Liver (tissue), 9 donors: ENCODE measurements around the gene TRPV4. TPM values are rescaled to one million over a fixed set of nuclear protein-coding genes. Genes with fewer than 3 reads are reported as not detected.

Experiments used
- DNase-seq: peaks from one replicate; pipeline ENCODE4 v3.0.0-alpha.2; 2017; ENCODE audit warnings: low spot score
- H3K27ac ChIP-seq, 2 donors: one replicate each; pipeline ENCODE4 v1.7.0; 2013; ENCODE audit warnings: inconsistent platforms in 2 of 2, low read length in 2 of 2, control low read depth in 1 of 2, low read depth in 1 of 2, mild to moderate bottlenecking in 1 of 2
- H3K27me3 ChIP-seq, 4 donors: one replicate each; pipeline versions ENCODE4 v1.6.1 to v1.7.0; 2013; ENCODE audit warnings: low read length in 3 of 4, inconsistent platforms in 1 of 4, mild to moderate bottlenecking in 1 of 4, moderate library complexity in 1 of 4; ENCODE audit not compliant: control insufficient read depth in 4 of 4, insufficient read depth in 4 of 4
- H3K36me3 ChIP-seq, 4 donors: one replicate each; pipeline versions ENCODE4 v1.6.1 to v1.7.0; 2013; ENCODE audit warnings: low read length in 3 of 4, mild to moderate bottlenecking in 3 of 4, low read depth in 1 of 4, moderate library complexity in 1 of 4; ENCODE audit not compliant: control insufficient read depth in 4 of 4, insufficient read depth in 3 of 4
- H3K4me1 ChIP-seq, 4 donors: one replicate each; pipeline versions ENCODE4 v1.6.1 to v1.7.0; 2013; ENCODE audit warnings: low read length in 3 of 4, mild to moderate bottlenecking in 3 of 4, moderate library complexity in 1 of 4; ENCODE audit not compliant: control insufficient read depth in 4 of 4, insufficient read depth in 4 of 4
- H3K4me3 ChIP-seq, 3 donors: one replicate each; pipeline versions ENCODE4 v1.6.1 to v1.7.0; 2013; ENCODE audit warnings: low read length in 3 of 3, control low read depth in 1 of 3, low read depth in 1 of 3, mild to moderate bottlenecking in 1 of 3
- H3K9ac ChIP-seq, 2 donors: one replicate each; pipeline ENCODE4 v1.7.0; 2013; ENCODE audit warnings: low read length in 2 of 2, mild to moderate bottlenecking in 2 of 2, moderate library complexity in 2 of 2, control low read depth in 1 of 2, low read depth in 1 of 2
- H3K9me3 ChIP-seq, 4 donors: one replicate each; pipeline versions ENCODE4 v1.6.1 to v1.7.0; 2013; ENCODE audit warnings: low read length in 3 of 4; ENCODE audit not compliant: control insufficient read depth in 4 of 4
- ATF3 ChIP-seq: IDR thresholded peaks from 2 replicates; pipeline ENCODE4 v1.6.1; 2016; ENCODE audit warnings: antibody characterized with exemption
- CTCF ChIP-seq: fragments of 150-350 bp; IDR thresholded peaks from 2 replicates; pipeline ENCODE4 v1.5.1; 2017; ENCODE audit warnings: improper control_type of control experiment, low read depth, low read length; ENCODE audit not compliant: missing input control
- EGR1 ChIP-seq, 2 donors: IDR thresholded peaks; 2 replicates each; pipeline ENCODE4 v1.6.1; 2016 to 2018; ENCODE audit warnings: antibody characterized with exemption in 2 of 2, low read depth in 2 of 2
- FOXA1 ChIP-seq: IDR thresholded peaks from 2 replicates; pipeline ENCODE4 v1.6.1; 2016; ENCODE audit warnings: antibody characterized with exemption
- FOXA2 ChIP-seq: IDR thresholded peaks from 2 replicates; pipeline ENCODE4 v1.6.1; 2016; ENCODE audit warnings: antibody characterized with exemption
- GABPA ChIP-seq, 2 donors: IDR thresholded peaks in 1 of 2; conservative IDR thresholded peaks in 1 of 2; 2 replicates each; pipeline ENCODE4 v1.6.1; 2016; ENCODE audit warnings: antibody characterized with exemption in 2 of 2, mild to moderate bottlenecking in 1 of 2, moderate library complexity in 1 of 2
- HNF4A ChIP-seq, 2 donors: conservative IDR thresholded peaks; 2 replicates each; pipeline ENCODE4 v1.6.1; 2016; ENCODE audit warnings: antibody characterized with exemption in 2 of 2, mild to moderate bottlenecking in 2 of 2
- HNF4G ChIP-seq: IDR thresholded peaks from 2 replicates; pipeline ENCODE4 v1.6.1; 2016; ENCODE audit warnings: antibody characterized with exemption
- JUND ChIP-seq, 2 donors: IDR thresholded peaks; 2 replicates each; pipeline ENCODE4 v1.6.1; 2016; ENCODE audit warnings: antibody characterized with exemption in 2 of 2
- MAX ChIP-seq: IDR thresholded peaks from 2 replicates; pipeline ENCODE4 v1.6.1; 2016; ENCODE audit warnings: antibody characterized with exemption
- RAD21 ChIP-seq, 2 donors: IDR thresholded peaks; 2 replicates each; pipeline ENCODE4 v1.6.1; 2016; ENCODE audit warnings: antibody characterized with exemption in 2 of 2, mild to moderate bottlenecking in 2 of 2
- RXRA ChIP-seq, 2 donors: IDR thresholded peaks; 2 replicates each; pipeline ENCODE4 v1.6.1; 2017 to 2018; ENCODE audit warnings: antibody characterized with exemption in 2 of 2, mild to moderate bottlenecking in 1 of 2
- SP1 ChIP-seq: IDR thresholded peaks from 2 replicates; pipeline ENCODE4 v1.6.1; 2018; ENCODE audit warnings: antibody characterized with exemption, mild to moderate bottlenecking
- TAF1 ChIP-seq: conservative IDR thresholded peaks from 2 replicates; pipeline ENCODE4 v1.6.1; 2016; ENCODE audit warnings: antibody characterized with exemption, mild to moderate bottlenecking
- YY1 ChIP-seq: IDR thresholded peaks from 2 replicates; pipeline ENCODE4 v1.6.1; 2016; ENCODE audit warnings: antibody characterized with exemption, mild to moderate bottlenecking
- WGBS: extraction: QIAGEN DNeasy Blood & Tissue Kit; methylation state at CpG from one replicate; pipeline ENCODE4 v1.1.7; 2013; 5-methylcytosine and 5-hydroxymethylcytosine counted together
- polyA plus RNA-seq, 2 donors: library from polyadenylated mRNA; stranded (reverse) in 1 of 2; unstranded in 1 of 2; fragments of 200-250 nt in 1 of 2; fragments of >200 nt in 1 of 2; fragmentation: Nextera tagmentation in 1 of 2; extraction: Ambion mirVana in 1 of 2; gene quantifications; one replicate each; pipeline versions ENCODE4 v1.2.1 to v1.2.3, GENCODE V29; 2013 to 2015
- total RNA-seq, 2 donors: library from RNA; depleted of rRNA; stranded (reverse); fragments of >200 nt; gene quantifications; one replicate each; pipeline ENCODE4 v1.2.3, GENCODE V29; 2014
- TF ChIP-seq, protein P1 (sequence below): IDR thresholded peaks from 2 replicates; pipeline ENCODE4 v1.6.1; 2016; ENCODE audit warnings: antibody characterized with exemption
- donor health status: healthy.
- donor health status: healthy.
- donor health status: healthy.
- donor health status: healthy.
- donor health status: healthy.

TRPV4 gene
- total and polyA plus RNA-seq, 4 donors = 1.3 to 9.6 (median 3.9) TPM

- H3K9me3 ChIP-seq = no peaks in the 10 kb centered on the region
- H3K36me3 ChIP-seq = no peaks in the 10 kb centered on the region
- no peaks in the 10 kb centered on the region for H3K27me3 ChIP-seq
- H3K4me3 ChIP-seq = no peak overlapping the region
- DNase-seq = peak; percentile 94
- peaks cover 0 to 10% (median 5%) of the 10 kb centered on the region in 4 donors for H3K4me1 ChIP-seq
- 9% methylated on average over 30 of the region's 30 CpGs for WGBS
- no peak overlapping the region for H3K27ac ChIP-seq
- peak overlapping the region; percentile 2 to 26 for H3K9ac ChIP-seq
- TF ChIP-seq FOXA2 (no peak), RXRA (IDR thresholded peaks at IDR 0.05) (peak; percentile 25 to 82), SP1 (peak; percentile 14), RAD21 (IDR thresholded peaks at IDR 0.05) (peak; percentile 96 to 98), CTCF (peak; percentile 97), MAX (no peak), HNF4A (conservative IDR thresholded peaks at IDR 0.05) (peak in 1 of 2 donors; percentile 10)
These were observed 12.0 kb upstream of the TRPV4 start for GRCh38 chr12:109844983-109845823.

GRCh38 chr12:109844091-109844490, 10.9 kb upstream of the TRPV4 start:
- Histone ChIP-seq H3K27me3 (no peaks in the 10 kb centered on the region), H3K4me1 (peaks cover 0 to 10% (median 5%) of the 10 kb centered on the region in 4 donors), H3K9ac (no peak overlapping the region), H3K36me3 (no peaks in the 10 kb centered on the region), H3K4me3 (no peak overlapping the region), H3K9me3 (no peaks in the 10 kb centered on the region), H3K27ac (no peak overlapping the region)
- DNase-seq = no peak
- TF ChIP-seq RAD21 (IDR thresholded peaks at IDR 0.05) = no peak
- TF ChIP-seq YY1 = peak; percentile 30
- WGBS = 67% methylated on average over 5 of the region's 5 CpGs

DNA sequence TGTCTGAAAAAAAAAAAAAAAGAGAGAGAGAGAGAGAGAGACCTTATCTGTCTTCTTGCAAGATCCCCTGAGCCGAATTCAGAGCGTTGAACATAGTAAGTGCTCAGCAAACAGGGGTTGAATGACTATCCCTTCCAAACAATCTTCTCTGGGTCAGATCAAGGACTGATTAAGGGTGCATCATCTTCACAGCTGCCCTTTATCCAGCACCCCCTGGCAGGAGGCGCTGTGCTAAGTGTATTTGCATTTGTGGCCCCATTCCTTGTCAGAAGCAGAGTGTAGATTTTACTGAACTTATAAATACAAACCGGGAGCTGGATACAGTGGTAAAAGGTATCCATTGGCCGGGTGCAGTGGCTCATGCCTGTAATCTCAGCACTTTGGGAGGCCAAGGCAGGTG, 8.8 kb upstream of the TRPV4 start:
- no peak overlapping the region for H3K9ac ChIP-seq
- H3K27ac ChIP-seq = no peak overlapping the region
- peaks cover 0 to 10% (median 5%) of the 10 kb centered on the region in 4 donors for H3K4me1 ChIP-seq
- H3K36me3 ChIP-seq = no peaks in the 10 kb centered on the region
- H3K9me3 ChIP-seq = no peaks in the 10 kb centered on the region
- H3K27me3 ChIP-seq = no peaks in the 10 kb centered on the region
- 88% methylated on average over 5 of the region's 5 CpGs for WGBS
- TF ChIP-seq FOXA2 (no peak), YY1 (no peak), TAF1 (no peak), RAD21 (IDR thresholded peaks at IDR 0.05) (no peak), FOXA1 (no peak), RXRA (IDR thresholded peaks at IDR 0.05) (no peak)
- no peak overlapping the region for H3K4me3 ChIP-seq
- DNase-seq = no peak

DNA sequence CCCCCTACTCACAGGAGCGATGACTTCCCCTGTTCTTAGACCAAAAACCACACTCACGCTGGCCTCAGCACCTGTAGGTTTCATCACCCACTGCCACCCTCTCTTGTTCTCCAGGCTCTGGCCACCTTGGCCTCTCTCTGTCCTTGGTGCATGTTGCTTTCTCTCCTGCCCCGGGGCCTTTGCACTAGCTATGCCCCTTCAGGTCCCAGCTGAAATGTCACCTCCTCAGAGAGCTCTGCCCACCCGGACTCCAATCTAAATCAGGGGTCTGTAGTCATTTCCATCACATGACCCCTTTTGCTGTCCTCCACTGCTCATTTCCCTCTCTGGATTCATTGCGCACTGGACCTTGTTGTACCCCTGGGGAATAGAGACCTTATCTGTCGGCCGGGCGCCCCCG, 8.2 kb upstream of the TRPV4 start:
- Histone ChIP-seq H3K27ac (no peak overlapping the region), H3K4me1 (peaks cover 0 to 10% (median 5%) of the 10 kb centered on the region in 4 donors), H3K9me3 (no peaks in the 10 kb centered on the region), H3K36me3 (no peaks in the 10 kb centered on the region), H3K9ac (no peak overlapping the region), H3K4me3 (no peak overlapping the region), H3K27me3 (no peaks in the 10 kb centered on the region)
- WGBS = 85% methylated on average over 9 of the region's 9 CpGs
- DNase-seq = no peak
- TF ChIP-seq HNF4A (conservative IDR thresholded peaks at IDR 0.05) = no peak
- TF ChIP-seq MAX = no peak
- TF ChIP-seq, protein P1, sequence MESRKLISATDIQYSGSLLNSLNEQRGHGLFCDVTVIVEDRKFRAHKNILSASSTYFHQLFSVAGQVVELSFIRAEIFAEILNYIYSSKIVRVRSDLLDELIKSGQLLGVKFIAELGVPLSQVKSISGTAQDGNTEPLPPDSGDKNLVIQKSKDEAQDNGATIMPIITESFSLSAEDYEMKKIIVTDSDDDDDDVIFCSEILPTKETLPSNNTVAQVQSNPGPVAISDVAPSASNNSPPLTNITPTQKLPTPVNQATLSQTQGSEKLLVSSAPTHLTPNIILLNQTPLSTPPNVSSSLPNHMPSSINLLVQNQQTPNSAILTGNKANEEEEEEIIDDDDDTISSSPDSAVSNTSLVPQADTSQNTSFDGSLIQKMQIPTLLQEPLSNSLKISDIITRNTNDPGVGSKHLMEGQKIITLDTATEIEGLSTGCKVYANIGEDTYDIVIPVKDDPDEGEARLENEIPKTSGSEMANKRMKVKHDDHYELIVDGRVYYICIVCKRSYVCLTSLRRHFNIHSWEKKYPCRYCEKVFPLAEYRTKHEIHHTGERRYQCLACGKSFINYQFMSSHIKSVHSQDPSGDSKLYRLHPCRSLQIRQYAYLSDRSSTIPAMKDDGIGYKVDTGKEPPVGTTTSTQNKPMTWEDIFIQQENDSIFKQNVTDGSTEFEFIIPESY = no peak
- no peak for TF ChIP-seq GABPA (IDR thresholded peaks at IDR 0.05 in 1 of 2, conservative IDR thresholded peaks at IDR 0.05 in 1 of 2)
- no peak for TF ChIP-seq ATF3
- no peak for TF ChIP-seq SP1
- TF ChIP-seq EGR1 (IDR thresholded peaks at IDR 0.05; ENCODE audit: low read depth in 2 of 2) = no peak
- TF ChIP-seq RXRA (IDR thresholded peaks at IDR 0.05) = no peak
- no peak for TF ChIP-seq JUND (IDR thresholded peaks at IDR 0.05)
- TF ChIP-seq HNF4G = no peak
